ENCODE data around the gene WNT6. TPM values are rescaled to one million over a fixed set of nuclear protein-coding genes. Genes with fewer than 3 reads are reported as not detected.

WNT6 gene
- total and polyA plus RNA-seq, 4 donors: 0.08 to 0.54 (median 0.28) TPM

GRCh38 chr2:218812096-218812815 lies 47.3 kb upstream of the WNT6 start:
- no peak for DNase-seq
- WGBS, 2 donors: 95 to 96% methylated on average over 21 of the region's 21 CpGs
- Histone ChIP-seq H3K27me3 (ENCODE audit: control insufficient read depth in 3 of 3, insufficient read depth in 3 of 3, low read length in 2 of 3) (no peaks in the 10 kb centered on the region), H3K9ac (ENCODE audit: insufficient read depth in 1 of 2, low read length in 2 of 2) (no peak overlapping the region), H3K4me3 (no peak overlapping the region), H3K9me3 (ENCODE audit: control insufficient read depth in 4 of 4, insufficient read depth in 3 of 4, low read length in 3 of 4) (no peaks in the 10 kb centered on the region), H3K4me1 (ENCODE audit: control insufficient read depth in 5 of 5, insufficient read depth in 5 of 5, low read length in 5 of 5) (no peaks in the 10 kb centered on the region), H3K36me3 (ENCODE audit: control insufficient read depth in 4 of 4, insufficient read depth in 4 of 4, low read length in 4 of 4) (peaks cover 0 to 33% (median 25%) of the 10 kb centered on the region in 4 donors), H3K27ac (ENCODE audit: low read depth in 1 of 2, low read length in 1 of 2) (no peak overlapping the region)
- no peak for TF ChIP-seq CTCF (IDR thresholded peaks at IDR 0.05; ENCODE audit: control extremely low read depth, extremely low read depth)
- no peak for ATAC-seq (ENCODE audit: insufficient read depth, low FRiP score)

GRCh38 chr2:218812861-218813260 lies 46.7 kb upstream of the WNT6 start:
- Histone ChIP-seq H3K27ac (ENCODE audit: low read depth in 1 of 2, low read length in 1 of 2) (no peak overlapping the region), H3K36me3 (ENCODE audit: control insufficient read depth in 4 of 4, insufficient read depth in 4 of 4, low read length in 4 of 4) (peaks cover 0 to 33% (median 25%) of the 10 kb centered on the region in 4 donors)
- ATAC-seq (ENCODE audit: insufficient read depth, low FRiP score): no peak

GRCh38 chr2:218813771-218814460 lies 45.7 kb upstream of the WNT6 start:
- no peak overlapping the region for H3K9ac ChIP-seq (ENCODE audit: insufficient read depth in 1 of 2, low read length in 2 of 2)
- no peak for ATAC-seq (ENCODE audit: insufficient read depth, low FRiP score)
- TF ChIP-seq CTCF (IDR thresholded peaks at IDR 0.05; ENCODE audit: control extremely low read depth, extremely low read depth): no peak
- peaks cover 0 to 33% (median 27%) of the 10 kb centered on the region in 4 donors for H3K36me3 ChIP-seq (ENCODE audit: control insufficient read depth in 4 of 4, insufficient read depth in 4 of 4, low read length in 4 of 4)
- DNase-seq: no peak
- H3K4me3 ChIP-seq: no peak overlapping the region
- H3K4me1 ChIP-seq (ENCODE audit: control insufficient read depth in 5 of 5, insufficient read depth in 5 of 5, low read length in 5 of 5): no peaks in the 10 kb centered on the region
- no peaks in the 10 kb centered on the region for H3K9me3 ChIP-seq (ENCODE audit: control insufficient read depth in 4 of 4, insufficient read depth in 3 of 4, low read length in 3 of 4)
- WGBS, 2 donors: 67 to 83% methylated on average over 11 of the region's 11 CpGs
- H3K27ac ChIP-seq (ENCODE audit: low read depth in 1 of 2, low read length in 1 of 2): no peak overlapping the region
- no peaks in the 10 kb centered on the region for H3K27me3 ChIP-seq (ENCODE audit: control insufficient read depth in 3 of 3, insufficient read depth in 3 of 3, low read length in 2 of 3)

More at GRCh38 chr2:218812861-218813260, 46.7 kb upstream of the WNT6 start:
- H3K27me3 ChIP-seq (ENCODE audit: control insufficient read depth in 3 of 3, insufficient read depth in 3 of 3, low read length in 2 of 3): no peaks in the 10 kb centered on the region
- WGBS, 2 donors: 92 to 97% methylated on average over 5 of the region's 5 CpGs
- no peak overlapping the region for H3K9ac ChIP-seq (ENCODE audit: insufficient read depth in 1 of 2, low read length in 2 of 2)
- H3K4me1 ChIP-seq (ENCODE audit: control insufficient read depth in 5 of 5, insufficient read depth in 5 of 5, low read length in 5 of 5): no peaks in the 10 kb centered on the region
- no peaks in the 10 kb centered on the region for H3K9me3 ChIP-seq (ENCODE audit: control insufficient read depth in 4 of 4, insufficient read depth in 3 of 4, low read length in 3 of 4)
- no peak for TF ChIP-seq CTCF (IDR thresholded peaks at IDR 0.05; ENCODE audit: control extremely low read depth, extremely low read depth)
- no peak overlapping the region for H3K4me3 ChIP-seq
- no peak for DNase-seq
